Dedifferentiated amniotic fluid mesenchymal stem cell (primary cell): ENCODE data around the gene SRCIN1.

ENCODE experiments used
- DNase-seq: peaks from one replicate; pipeline ENCODE4 v3.0.0-alpha.2; 2016; ENCODE audit errors: extremely low spot score

The SRCIN1 gene

GRCh38 chr17:38583828-38584349 lies 21.9 kb downstream of the SRCIN1 start:
- no peak for DNase-seq

- no peak for DNase-seq
Measured at GRCh38 chr17:38583176-38583575, 22.6 kb downstream of the SRCIN1 start.

GRCh38 chr17:38582069-38582468 lies 23.7 kb downstream of the SRCIN1 start:
- DNase-seq = no peak

GRCh38 chr17:38579934-38580333 lies 25.8 kb downstream of the SRCIN1 start:
- no peak for DNase-seq

GRCh38 chr17:38579083-38579480 lies 26.7 kb downstream of the SRCIN1 start:
- DNase-seq = no peak

GRCh38 chr17:38578229-38579082 lies 27.3 kb downstream of the SRCIN1 start:
- DNase-seq = no peak

- DNase-seq = no peak
Measured at GRCh38 chr17:38577645-38578173, 28.0 kb downstream of the SRCIN1 start.

- DNase-seq = no peak
Measured at GRCh38 chr17:38577244-38577643, 28.5 kb downstream of the SRCIN1 start.

GRCh38 chr17:38575781-38576180 lies 30.0 kb downstream of the SRCIN1 start:
- DNase-seq = no peak

- DNase-seq = no peak
Measured at GRCh38 chr17:38574712-38575111, 31.0 kb downstream of the SRCIN1 start.

- no peak for DNase-seq
Measured at GRCh38 chr17:38572669-38573365, 32.9 kb downstream of the SRCIN1 start.

- DNase-seq = no peak
Measured at GRCh38 chr17:38571833-38572668, 33.7 kb downstream of the SRCIN1 start.

- no peak for DNase-seq
Measured at GRCh38 chr17:38569701-38570512, 35.8 kb downstream of the SRCIN1 start.

GRCh38 chr17:38568845-38569510 lies 36.8 kb downstream of the SRCIN1 start:
- DNase-seq = no peak

- no peak for DNase-seq
Measured at GRCh38 chr17:38568274-38568673, 37.5 kb downstream of the SRCIN1 start.

GRCh38 chr17:38567350-38567749 lies 38.4 kb downstream of the SRCIN1 start:
- no peak for DNase-seq

- DNase-seq = no peak
Measured at GRCh38 chr17:38566666-38567031, 39.1 kb downstream of the SRCIN1 start.

- DNase-seq = no peak
Measured at GRCh38 chr17:38565853-38566665, 39.7 kb downstream of the SRCIN1 start.

GRCh38 chr17:38564869-38565268 lies 40.9 kb downstream of the SRCIN1 start:
- DNase-seq = no peak
